AG04449 (cell line): ENCODE measurements around the gene JOSD1.

Experiments
- CTCF ChIA-PET: fragments of 350-600 bp; formaldehyde crosslinking; extraction: SDS; loops from one replicate; lab custom pipeline; 2021; ENCODE audit warnings: antibody characterized with exemption; lab: Yijun Ruan, JAX
- POLR2A ChIA-PET: fragments of 400-600, 350-600 bp; formaldehyde crosslinking; extraction: SDS; loops from one replicate; lab custom pipeline; 2020; ENCODE audit warnings: antibody characterized with exemption, inconsistent platforms; lab: Yijun Ruan, JAX
- DNase-seq: peaks from one replicate; pipeline ENCODE4 v3.0.0-alpha.2; 2010; ENCODE audit warnings: low read depth, low spot score
- H3K4me3 ChIP-seq: 2 replicates; pipeline ENCODE4 v1.5.1; 2011; ENCODE audit warnings: low read depth, mild to moderate bottlenecking, control low read depth, low read length
- CTCF ChIP-seq: IDR thresholded peaks from one replicate; pipeline ENCODE4 v1.5.1; 2011; ENCODE audit warnings: mild to moderate bottlenecking, moderate library complexity, low read length, control low read depth, inconsistent platforms; ENCODE audit not compliant: insufficient read depth; ENCODE audit errors: missing control alignments

The JOSD1 gene

DNA sequence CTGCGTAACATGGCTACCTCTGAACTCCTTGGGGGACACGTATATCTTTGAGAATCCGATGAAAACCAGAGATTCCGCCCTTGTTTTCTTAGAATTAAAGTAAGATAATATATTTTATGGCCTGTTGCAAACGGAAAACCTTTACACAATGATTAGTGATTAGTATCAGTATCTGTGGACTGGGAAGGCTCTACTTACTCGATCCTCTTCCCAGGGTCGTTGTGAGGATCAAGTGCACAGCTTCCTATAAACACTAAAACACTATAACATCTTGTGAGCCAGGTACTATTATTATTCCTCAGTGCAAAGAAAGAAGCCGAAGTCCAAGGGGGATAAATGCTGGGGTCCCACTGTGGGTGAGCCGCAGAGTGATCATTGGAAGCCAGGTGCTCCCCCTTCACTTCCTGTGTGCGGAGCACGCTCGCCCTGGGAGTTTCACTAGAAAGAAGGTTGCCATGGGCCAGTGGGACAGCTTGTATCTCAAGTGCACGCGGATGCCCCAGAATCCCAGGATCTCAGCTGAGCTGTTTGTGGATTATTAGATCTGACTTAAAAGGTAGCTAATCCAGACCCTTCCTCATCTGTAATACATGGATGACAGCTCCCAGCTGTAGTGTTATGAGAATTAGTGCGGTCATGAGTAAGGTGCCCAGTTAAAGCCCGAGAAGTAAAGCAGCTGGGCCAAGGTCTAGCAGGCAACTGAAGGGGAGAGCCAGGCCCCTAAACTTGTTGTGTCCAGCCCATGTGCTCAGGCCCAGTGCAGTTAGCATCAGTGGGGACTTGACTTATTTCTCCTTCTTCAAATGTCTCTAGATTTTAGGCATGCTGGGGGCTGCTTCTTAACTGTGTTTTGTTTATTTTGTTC is 43.5 kb downstream of the JOSD1 start:
- POLR2A ChIA-PET, result no interaction called here
- no peak for DNase-seq
- H3K4me3 ChIP-seq, result peak overlapping the region; percentile 87
- CTCF ChIA-PET, result interaction anchor here (2.6 kb wide), 1 partner anchor 24 kb away, joined by 12 read pairs; the partner anchor contains the start of gene TOMM22
- TF ChIP-seq CTCF, result no peak

- no peak for TF ChIP-seq CTCF
- H3K4me3 ChIP-seq, result peak within 1 kb of the TSS; percentile 87
- DNase-seq, result no peak
- POLR2A ChIA-PET, result no interaction called here
- CTCF ChIA-PET, result interaction anchor here (2.6 kb wide), 1 partner anchor 25 kb away, joined by 12 read pairs; the partner anchor contains the start of gene TOMM22
These were observed 44.3 kb downstream of the JOSD1 start, which contains the start of the genes CBY1 and FAM227A for GRCh38 chr22:38656256-38657044. TSS of gene CBY1 (plus strand) at chr22:38656638. CDS start at chr22:38668055, 11,417 bp downstream. TSS of gene FAM227A (minus strand) at chr22:38656392. CDS start at chr22:38650168, 6,224 bp downstream.

DNA sequence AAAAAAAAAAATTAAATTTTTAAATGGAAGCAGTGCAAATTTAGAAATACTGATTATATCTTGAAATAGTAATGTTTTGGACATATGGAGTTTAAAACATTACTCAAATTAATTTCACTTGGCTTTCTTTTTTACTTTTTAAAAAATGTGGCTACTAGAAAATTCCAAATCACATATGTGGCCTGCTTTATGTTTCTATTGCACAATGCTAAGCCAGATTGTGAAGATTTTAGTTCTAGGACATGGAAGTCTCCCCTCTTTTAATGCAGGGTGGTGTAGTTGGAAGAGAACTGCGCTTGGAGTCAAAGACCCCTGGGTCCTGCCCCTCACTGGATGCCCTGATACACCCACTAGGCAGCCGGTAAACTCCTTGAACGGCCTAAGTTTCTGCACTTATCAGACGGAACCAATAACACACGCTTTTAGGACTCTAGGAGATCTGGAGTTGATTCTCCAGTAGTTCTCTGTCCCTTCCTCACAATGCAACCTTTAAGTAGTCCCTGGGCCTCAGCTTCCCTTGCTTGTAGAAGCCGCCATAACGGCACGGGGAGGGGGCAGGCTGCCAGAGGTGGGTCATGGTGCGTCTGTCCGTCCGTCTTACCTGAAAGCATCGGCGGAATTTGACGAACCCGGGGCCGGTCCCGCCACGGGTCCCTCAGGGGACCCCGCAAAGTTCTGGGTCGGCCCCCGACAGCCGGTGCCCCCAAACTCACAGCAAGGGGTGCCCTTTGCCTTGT is 45.1 kb downstream of the JOSD1 start:
- POLR2A ChIA-PET, result no interaction called here
- H3K4me3 ChIP-seq, result peak overlapping the region; percentile 87
- CTCF ChIA-PET, result no interaction called here
- DNase-seq, result no peak
- TF ChIP-seq CTCF, result no peak

- POLR2A ChIA-PET, result no interaction called here
- CTCF ChIA-PET, result no interaction called here
- no peak for DNase-seq
- TF ChIP-seq CTCF, result no peak
- H3K4me3 ChIP-seq, result no peak overlapping the region
These were observed 47.0 kb downstream of the JOSD1 start for GRCh38 chr22:38653741-38654140.

GRCh38 chr22:38652859-38653258 is 47.9 kb downstream of the JOSD1 start:
- TF ChIP-seq CTCF, result no peak
- POLR2A ChIA-PET, result no interaction called here
- no peak for DNase-seq
- CTCF ChIA-PET, result no interaction called here
- no peak overlapping the region for H3K4me3 ChIP-seq
